NK-92 treated with Interleukin-12 subunit alpha and Interleukin-12 subunit beta, amount 100 ng/mL, for 24 hours (cell line): ENCODE data around the gene SSTR3.
"Not testable (repeated sequence)": the region's sequence is repeated elsewhere in the genome, so short reads cannot be mapped to it uniquely, and the experiment has no call there.

ENCODE experiments used
- DNase-seq: peaks from one replicate; lab custom pipeline; 2025; lab: John Stamatoyannopoulos, UW

SSTR3 gene

GRCh38 chr22:37181681-37182080 is 30.6 kb downstream of the SSTR3 start:
- DNase-seq = no peak

DNA sequence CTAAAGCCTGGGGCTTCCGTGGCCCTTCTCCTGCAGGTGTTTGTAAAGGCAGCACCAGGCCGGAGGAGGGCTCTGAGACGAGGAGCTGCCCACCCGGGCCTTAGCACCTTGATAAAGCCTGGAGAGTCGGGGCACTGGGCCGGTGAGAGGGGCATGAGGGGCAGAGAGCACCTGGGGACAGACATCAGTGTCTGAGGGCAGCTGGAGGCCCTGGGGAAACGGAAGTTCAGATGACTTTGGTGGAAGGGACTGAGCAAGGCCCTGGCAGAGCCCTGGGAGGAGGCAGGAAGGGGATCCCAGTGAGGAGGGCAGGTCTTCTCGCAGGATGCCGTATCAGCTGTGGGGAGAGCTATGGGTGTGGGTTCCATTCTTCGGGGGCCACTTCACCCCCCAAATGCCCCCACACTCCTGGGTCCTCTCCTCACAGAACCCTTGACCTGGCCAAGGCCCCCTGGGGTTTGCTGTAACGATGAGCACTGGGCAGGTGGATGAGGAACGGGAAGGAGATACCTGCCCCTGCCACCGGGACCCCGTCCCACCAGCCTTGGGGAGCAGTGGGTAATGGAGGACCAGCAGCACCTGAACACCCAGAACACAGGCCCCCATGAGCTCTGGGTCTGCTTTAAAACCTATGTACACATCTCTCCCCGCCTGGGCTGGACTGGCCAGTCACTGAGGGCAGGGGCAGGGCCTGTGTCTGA is 31.6 kb downstream of the SSTR3 start:
- DNase-seq = no peak

- no peak for DNase-seq
Observed at GRCh38 chr22:37179622-37180420, 32.5 kb downstream of the SSTR3 start.

GRCh38 chr22:37179126-37179470 is 33.2 kb downstream of the SSTR3 start:
- DNase-seq = no peak

GRCh38 chr22:37178350-37179125 is 33.7 kb downstream of the SSTR3 start:
- DNase-seq = no peak

GRCh38 chr22:37177755-37178154 is 34.5 kb downstream of the SSTR3 start:
- DNase-seq = no peak

DNA sequence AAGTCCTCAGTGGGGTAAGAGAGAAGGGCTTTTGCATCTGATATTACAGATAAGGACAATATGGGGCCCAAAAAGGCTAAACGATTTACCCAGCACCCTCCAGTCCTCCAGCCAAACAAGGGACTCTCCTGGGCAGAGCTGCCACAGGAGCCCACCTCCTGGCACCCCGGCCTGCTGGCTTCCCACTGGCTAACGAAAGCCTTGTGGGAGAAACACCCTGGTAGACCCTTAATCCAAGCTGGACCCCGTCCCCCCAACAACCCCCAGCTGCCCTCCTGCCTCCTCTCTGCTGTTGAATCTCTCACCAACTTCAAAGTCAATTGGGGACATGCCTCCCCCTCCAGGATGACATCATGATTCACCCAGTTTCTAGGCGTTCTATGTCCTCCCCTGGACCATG is 35.1 kb downstream of the SSTR3 start:
- DNase-seq = no peak

DNA sequence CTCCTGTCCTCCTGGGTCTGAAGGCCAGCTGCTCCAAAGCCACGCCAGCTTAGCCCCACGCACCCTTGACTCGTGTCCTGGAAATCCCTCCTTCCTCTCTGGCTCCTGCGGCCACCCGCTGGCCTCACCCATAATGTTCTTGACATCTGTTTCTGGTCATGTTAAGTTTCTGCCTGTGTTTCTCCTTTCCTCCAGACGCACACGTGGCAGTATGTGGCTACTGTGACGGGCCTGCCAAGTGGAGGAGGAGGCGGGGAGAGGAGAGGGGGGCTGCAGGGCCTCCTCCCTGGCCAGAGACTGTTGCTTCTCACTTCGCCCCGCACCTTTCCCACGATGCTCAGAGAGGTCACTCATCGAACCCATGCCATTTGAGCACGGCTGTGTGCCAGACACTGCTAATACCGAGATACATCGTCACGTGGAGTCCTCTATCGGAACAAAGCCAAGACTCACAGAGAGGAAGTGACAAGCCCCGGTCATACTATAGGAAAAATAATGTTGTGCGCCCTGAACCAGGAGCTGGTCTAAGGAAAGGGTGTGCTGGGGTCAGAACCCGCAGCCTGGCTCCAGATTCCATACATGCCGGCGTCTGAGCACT is 35.7 kb downstream of the SSTR3 start:
- DNase-seq = no peak

- no peak for DNase-seq
Observed at GRCh38 chr22:37175414-37176281, 36.6 kb downstream of the SSTR3 start.

DNA sequence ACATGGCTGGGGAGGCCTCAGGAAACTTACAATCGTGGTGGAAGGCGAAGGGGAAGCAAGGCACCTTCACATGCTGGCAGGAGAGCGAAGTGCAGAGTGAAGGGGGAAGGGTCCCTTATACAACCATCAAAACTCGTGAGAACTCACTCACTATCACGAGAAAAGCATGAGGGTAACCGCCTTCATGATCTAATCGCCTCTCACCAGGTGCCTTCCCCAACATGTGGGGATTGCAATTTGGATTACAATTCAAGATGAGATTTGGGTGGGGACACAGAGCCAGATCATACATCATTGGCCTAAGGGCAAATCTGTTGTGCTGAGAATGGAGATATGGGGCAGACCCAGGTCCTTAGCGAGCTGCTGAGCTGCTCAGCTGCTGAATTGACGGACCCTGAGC is 37.3 kb downstream of the SSTR3 start:
- DNase-seq = no peak

GRCh38 chr22:37173709-37174108 is 38.6 kb downstream of the SSTR3 start:
- DNase-seq = no peak

DNA sequence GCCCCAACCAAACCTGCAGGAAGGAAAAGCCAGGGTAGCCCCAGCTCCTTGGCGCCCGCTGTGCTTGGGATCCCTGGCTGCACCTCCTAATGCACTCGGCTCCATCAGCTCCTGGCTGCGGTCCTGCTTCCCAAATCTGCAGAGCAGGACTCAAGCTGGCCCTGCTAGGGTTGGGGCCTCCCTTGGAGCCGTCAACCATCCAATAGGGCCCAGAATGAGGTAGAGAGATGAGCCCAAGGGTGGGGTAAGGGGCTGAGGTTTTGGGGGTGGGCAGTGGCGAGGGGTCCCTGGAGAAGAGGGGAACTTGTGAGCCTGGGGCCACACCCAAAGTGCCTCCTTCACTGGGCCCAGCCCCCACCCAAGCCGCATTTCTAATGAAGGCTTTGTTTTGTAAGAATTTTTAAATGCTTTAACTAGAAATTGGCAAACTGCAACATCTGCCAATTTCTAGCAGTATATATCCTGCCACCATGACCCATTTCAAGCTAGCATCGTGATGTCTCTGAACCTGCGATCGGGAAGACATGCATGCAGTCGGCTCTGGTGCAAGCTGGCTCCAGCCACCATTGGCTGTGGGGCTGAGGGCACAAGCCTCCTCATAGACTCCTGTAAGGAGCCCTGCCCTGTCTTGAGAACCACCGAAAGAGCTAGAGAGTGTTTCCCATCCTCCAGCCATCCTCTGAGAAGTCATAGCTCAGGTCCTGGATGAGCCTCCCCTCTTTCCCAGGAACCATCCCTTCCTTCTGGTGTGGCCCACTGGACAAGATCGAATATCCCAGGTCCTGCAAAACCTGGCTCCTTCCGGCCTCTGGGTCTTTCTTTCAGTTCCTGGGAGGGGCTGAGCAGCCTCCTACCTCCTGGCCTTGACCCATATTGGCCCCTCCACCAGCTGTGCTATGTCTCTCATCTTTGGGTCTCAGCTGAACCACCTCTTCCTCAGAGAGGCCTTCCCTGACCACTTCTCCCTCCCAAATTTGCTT is 39.7 kb downstream of the SSTR3 start:
- DNase-seq = no peak

DNA sequence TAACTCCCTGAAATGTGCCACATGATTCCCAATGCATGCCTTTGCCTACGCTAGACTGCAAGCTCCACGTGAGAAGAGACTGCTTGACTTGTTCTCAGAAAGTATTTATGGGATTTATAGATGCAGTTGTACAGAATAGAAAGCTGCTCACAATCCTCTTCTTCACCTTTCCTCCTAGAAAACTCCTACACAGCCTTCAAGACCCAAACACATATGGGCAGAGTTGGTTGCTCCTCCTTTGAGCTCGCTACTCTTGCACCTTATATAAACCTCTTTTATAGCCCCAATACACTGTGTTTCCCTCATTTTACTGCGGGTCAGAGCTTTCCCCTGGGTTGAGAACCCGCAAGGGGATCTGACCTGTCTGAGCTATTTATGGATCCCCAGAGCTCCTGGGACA is 40.6 kb downstream of the SSTR3 start:
- DNase-seq = no peak

DNA sequence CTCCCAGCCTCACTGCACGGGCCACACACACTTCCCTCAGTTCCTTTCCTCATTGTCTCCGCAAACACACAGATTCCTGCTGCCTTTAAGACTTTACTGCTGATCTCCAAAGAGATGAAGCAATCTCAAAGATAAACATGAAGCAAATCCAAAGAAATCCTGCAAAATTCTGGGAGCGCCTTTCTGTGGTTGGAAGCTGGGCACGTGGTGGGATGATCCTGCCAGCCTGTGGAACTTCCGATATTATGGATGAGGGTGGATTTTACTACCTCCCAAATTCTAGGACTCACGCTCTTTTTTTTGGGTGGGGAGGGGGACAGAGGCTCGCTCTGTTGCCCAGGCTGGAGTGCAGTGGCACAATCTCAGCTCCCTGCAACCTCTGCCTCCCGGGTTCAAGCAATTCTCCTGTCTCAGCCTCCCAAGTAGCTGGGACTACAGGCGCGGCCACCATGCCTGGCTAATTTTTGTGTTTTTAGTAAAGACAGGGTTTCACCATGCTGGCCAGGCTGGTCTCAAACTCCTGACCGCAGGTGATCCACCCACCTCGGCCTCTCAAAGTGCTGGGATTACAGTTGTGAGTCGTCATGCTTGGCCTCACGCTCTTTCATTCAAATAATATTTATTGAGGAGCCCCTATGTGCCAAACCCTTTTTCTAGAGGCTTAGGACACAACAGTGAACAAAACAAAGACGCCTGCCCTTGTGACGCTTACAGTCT is 41.4 kb downstream of the SSTR3 start:
- DNase-seq = not testable (repeated sequence)

GRCh38 chr22:37169947-37170688 is 42.2 kb downstream of the SSTR3 start:
- no peak for DNase-seq

- no peak for DNase-seq
Observed at GRCh38 chr22:37169406-37169805, 42.9 kb downstream of the SSTR3 start.

DNA sequence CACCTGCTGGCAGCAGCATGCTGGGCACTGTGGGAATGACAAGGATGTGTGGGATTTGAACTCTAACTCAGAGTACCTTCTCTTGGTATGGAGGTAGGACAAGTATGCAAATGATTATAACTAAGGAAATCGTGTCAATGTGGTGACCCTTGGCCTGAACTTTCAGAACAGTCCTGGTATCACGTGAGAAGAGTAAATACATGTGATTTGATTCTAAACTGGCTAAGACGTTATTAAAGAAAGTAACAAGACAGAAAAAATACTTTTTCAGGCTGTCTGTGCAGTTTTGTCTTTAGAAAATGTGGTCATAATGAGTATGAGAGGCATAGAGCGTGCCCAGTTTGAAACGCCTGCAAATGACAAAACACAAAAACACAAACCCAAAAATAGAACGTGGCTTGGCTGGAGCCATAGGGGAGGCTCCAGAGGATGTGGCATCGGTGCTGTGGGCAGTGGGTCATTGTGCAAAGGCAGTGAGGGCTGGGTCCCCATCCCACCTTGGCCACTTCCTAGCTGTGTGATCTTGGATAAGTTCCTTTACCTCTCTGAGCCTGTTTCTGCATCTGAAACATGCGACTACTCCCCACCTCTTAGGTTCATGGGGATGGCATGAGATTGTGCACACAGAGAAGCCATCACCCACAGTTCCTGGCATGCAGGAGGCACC is 44.2 kb downstream of the SSTR3 start:
- DNase-seq = no peak
